ENCODE data around the gene FOCAD. TPM values are rescaled to one million over a fixed set of nuclear protein-coding genes. Genes with fewer than 3 reads are reported as not detected.
A peak's percentile ranks its signal among the peaks of the same experiment; 100 is the strongest.

Gene FOCAD
- total RNA-seq, 6 experiments from 2014 or later, result 31.8 to 46.7 (median 39.2) TPM

DNA sequence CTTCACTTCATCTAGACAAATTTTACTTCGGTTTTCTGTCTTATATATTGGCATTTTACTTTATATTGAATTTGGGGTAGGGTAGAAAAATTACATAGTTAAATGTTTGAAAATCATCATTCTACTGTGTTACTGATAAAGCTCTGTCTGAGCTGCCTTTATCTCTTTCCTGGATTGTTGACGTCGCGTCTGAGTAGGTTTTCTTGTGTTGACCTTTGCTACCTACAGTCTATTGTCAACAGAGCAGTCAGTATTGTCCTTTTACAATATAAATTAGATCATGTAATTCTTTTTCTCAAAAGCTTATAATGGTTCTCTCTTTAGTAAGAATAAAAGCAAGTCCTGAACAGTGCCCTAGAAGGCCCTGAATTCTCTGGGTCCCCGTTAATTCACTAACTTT is 219.2 kb downstream of the FOCAD start:
- Mint-ChIP-seq H3K27ac (no peak overlapping the region), H3K4me1 (ENCODE audit: low read depth) (peaks cover 16% of the 10 kb centered on the region), H3K27me3 (ENCODE audit: insufficient read depth) (no peaks in the 10 kb centered on the region)

DNA sequence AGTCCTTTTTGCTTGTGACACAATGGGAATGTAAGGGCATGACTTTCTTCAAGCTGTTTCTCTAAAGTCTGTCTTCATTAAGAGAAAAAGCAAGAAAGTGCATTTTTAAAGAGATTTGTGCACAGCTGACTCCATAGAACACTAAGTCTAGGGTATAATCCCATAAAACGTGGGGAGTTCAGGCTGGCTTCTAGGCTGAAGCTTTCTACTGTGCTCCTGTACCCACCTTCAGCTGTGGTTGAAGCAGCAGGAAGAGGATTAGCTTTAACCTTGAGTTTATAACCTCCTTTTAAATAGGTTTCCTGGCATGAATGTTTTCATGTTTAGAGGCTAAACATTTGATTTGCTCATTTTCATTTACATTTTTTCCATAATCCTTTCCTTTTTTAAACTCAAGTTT is 220.9 kb downstream of the FOCAD start:
- Mint-ChIP-seq H3K27me3 (ENCODE audit: insufficient read depth) (no peaks in the 10 kb centered on the region), H3K4me3 (no peak overlapping the region), H3K4me1 (ENCODE audit: low read depth) (peaks cover 5% of the 10 kb centered on the region; the same call in 1 of the 2 replicates), H3K36me3 (ENCODE audit: low read depth) (no peaks in the 10 kb centered on the region), H3K9me3 (no peaks in the 10 kb centered on the region), H3K27ac (no peak overlapping the region)
- DNase-seq, result no peak
- TF ChIP-seq, protein P1, sequence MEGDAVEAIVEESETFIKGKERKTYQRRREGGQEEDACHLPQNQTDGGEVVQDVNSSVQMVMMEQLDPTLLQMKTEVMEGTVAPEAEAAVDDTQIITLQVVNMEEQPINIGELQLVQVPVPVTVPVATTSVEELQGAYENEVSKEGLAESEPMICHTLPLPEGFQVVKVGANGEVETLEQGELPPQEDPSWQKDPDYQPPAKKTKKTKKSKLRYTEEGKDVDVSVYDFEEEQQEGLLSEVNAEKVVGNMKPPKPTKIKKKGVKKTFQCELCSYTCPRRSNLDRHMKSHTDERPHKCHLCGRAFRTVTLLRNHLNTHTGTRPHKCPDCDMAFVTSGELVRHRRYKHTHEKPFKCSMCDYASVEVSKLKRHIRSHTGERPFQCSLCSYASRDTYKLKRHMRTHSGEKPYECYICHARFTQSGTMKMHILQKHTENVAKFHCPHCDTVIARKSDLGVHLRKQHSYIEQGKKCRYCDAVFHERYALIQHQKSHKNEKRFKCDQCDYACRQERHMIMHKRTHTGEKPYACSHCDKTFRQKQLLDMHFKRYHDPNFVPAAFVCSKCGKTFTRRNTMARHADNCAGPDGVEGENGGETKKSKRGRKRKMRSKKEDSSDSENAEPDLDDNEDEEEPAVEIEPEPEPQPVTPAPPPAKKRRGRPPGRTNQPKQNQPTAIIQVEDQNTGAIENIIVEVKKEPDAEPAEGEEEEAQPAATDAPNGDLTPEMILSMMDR (IDR thresholded peaks at IDR 0.05), result no peak

More for the DNA sequence above, 219.2 kb downstream of the FOCAD start:
- H3K4me3 Mint-ChIP-seq, result no peak overlapping the region
- no peaks in the 10 kb centered on the region for H3K9me3 Mint-ChIP-seq
- no peak for DNase-seq
- TF ChIP-seq, protein P1 (IDR thresholded peaks at IDR 0.05), result no peak
- H3K36me3 Mint-ChIP-seq (ENCODE audit: low read depth), result no peaks in the 10 kb centered on the region

DNA sequence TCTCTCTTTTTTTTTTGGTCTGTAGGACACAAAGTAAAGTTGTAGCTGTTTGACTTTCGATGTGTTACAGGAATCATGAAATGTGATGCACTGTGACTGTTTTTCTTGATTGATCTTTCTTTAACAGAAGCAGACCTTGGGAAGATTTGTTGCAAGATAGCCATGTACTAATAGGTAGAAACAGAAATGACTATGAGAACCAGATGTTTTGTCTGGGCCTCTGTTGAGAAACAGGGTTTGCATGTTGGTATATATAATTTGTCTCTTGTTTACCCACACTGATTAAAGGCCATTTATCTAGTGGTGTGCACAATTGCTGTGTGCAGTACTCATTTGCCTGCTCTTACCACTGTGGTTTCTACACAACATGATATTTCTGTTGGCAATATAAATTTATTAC is 222.3 kb downstream of the FOCAD start:
- H3K9me3 Mint-ChIP-seq, result no peaks in the 10 kb centered on the region
- no peak for DNase-seq
- no peak overlapping the region for H3K27ac Mint-ChIP-seq
- peaks cover 5% of the 10 kb centered on the region; the same call in 1 of the 2 replicates for H3K4me1 Mint-ChIP-seq (ENCODE audit: low read depth)
- H3K4me3 Mint-ChIP-seq, result no peak overlapping the region
- H3K27me3 Mint-ChIP-seq (ENCODE audit: insufficient read depth), result no peaks in the 10 kb centered on the region
- H3K36me3 Mint-ChIP-seq (ENCODE audit: low read depth), result no peaks in the 10 kb centered on the region
- TF ChIP-seq, protein P1 (IDR thresholded peaks at IDR 0.05), result no peak

DNA sequence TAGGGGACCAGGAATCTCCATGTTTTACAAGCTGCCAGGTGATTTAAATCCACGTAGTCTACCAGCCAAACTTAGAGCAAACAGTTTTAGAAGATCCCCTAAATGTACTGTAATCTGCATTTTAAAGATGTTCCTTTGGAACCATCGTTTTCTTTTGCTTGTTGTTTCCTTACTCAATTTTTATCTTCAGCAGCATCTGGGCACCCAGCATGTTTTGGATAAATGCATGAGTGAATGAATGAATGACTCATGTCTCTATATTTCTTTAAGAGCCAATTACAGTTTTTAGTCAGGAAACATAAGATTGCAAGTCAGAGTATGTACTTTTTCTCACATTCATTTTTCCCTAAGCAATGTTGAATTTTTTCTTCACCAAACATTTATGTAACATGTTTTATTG is 224.4 kb downstream of the FOCAD start:
- Mint-ChIP-seq H3K27ac (no peak overlapping the region), H3K4me1 (ENCODE audit: low read depth) (peaks cover 5% of the 10 kb centered on the region; the same call in 1 of the 2 replicates), H3K27me3 (ENCODE audit: insufficient read depth) (no peaks in the 10 kb centered on the region), H3K36me3 (ENCODE audit: low read depth) (no peaks in the 10 kb centered on the region), H3K9me3 (no peaks in the 10 kb centered on the region), H3K4me3 (no peak overlapping the region)
- TF ChIP-seq, protein P1 (IDR thresholded peaks at IDR 0.05), result no peak
- no peak for DNase-seq

DNA sequence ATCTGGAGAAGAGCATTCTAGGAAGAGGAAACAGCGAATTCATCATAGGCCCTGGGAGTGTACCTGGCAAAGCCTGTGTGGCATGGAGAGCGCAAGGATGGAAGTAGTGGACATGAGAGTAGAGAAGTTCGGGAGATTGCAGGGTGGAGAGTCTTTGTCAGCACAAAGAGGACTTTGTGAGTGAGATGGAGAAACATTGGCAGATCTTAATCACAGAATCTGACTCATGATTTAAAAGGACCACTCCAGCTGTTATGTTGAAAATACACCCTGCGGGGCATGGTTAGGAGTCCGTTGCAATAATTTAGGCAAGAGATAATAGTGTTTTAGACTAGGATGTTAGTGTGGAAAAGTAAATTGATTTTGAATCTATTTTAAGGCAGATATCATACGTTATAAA is 230.5 kb downstream of the FOCAD start:
- 0 out of 2 replicates have a peak, but pooled peaks cover 7% of the 10 kb centered on the region for H3K9me3 Mint-ChIP-seq
- peaks cover 5% of the 10 kb centered on the region; the same call in 1 of the 2 replicates for H3K4me1 Mint-ChIP-seq (ENCODE audit: low read depth)
- no peaks in the 10 kb centered on the region; the same call in 1 of the 2 replicates for H3K27me3 Mint-ChIP-seq (ENCODE audit: insufficient read depth)
- DNase-seq, result no peak
- H3K27ac Mint-ChIP-seq, result no peak overlapping the region
- no peak overlapping the region for H3K4me3 Mint-ChIP-seq
- TF ChIP-seq, protein P1 (IDR thresholded peaks at IDR 0.05), result no peak
- H3K36me3 Mint-ChIP-seq (ENCODE audit: low read depth), result peaks cover 24% of the 10 kb centered on the region

DNA sequence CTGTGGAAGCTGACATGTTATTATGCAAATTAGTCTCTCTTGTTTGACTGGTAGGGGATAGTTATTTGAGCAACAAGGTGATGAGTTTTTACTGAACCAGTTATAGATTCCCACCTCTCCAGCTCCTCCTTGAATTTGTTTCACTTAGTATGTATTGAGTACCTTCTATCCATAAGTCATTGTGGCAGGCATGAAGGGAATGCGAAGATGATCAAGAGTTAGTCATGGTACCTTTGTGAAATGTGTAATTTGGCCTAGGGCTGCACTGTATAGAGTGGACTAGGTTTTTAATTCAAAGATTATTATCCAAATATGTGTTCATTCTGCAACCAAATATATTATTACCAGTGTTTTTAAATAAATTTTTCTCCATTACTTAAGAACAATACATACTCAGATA is 237.3 kb downstream of the FOCAD start:
- Mint-ChIP-seq H3K9me3 (0 out of 2 replicates have a peak, but pooled peaks cover 7% of the 10 kb centered on the region), H3K4me1 (ENCODE audit: low read depth) (peaks cover 25% of the 10 kb centered on the region), H3K27ac (no peak overlapping the region), H3K4me3 (no peak overlapping the region), H3K36me3 (ENCODE audit: low read depth) (peaks cover 36% of the 10 kb centered on the region), H3K27me3 (ENCODE audit: insufficient read depth) (no peaks in the 10 kb centered on the region)
- TF ChIP-seq, protein P1 (IDR thresholded peaks at IDR 0.05), result no peak
- DNase-seq, result peak; percentile 12

Data from HFFc6 (cell line).